IMR-90 (cell line): ENCODE data around the gene ACTA2. TPM values are rescaled to one million over a fixed set of nuclear protein-coding genes. Genes with fewer than 3 reads are reported as not detected.

Experiments
- ATAC-seq: fragments of 200-7000 bp; cut with Tn5 transposase; 2 replicates; pipeline ENCODE4 v1.9.1; 2020; ENCODE audit warnings: low read depth, mild to moderate bottlenecking, moderate library complexity
- BruUV-seq: library from RNA; stranded (reverse); fragments of 400-500 nt; replicated peaks from 2 replicates; lab custom pipeline; 2021; lab: Mats Ljungman, UMichigan
- CTCF ChIA-PET: fragments of 300-600 bp; formaldehyde crosslinking; extraction: SDS; loops from one replicate; lab custom pipeline; 2021; ENCODE audit warnings: antibody characterized with exemption; lab: Yijun Ruan, JAX
- POLR2A ChIA-PET: fragments of 300-600 bp; sonication (Branson Sonifier 250); formaldehyde crosslinking; loops from one replicate; lab custom pipeline; 2022; ENCODE audit warnings: antibody characterized with exemption; ENCODE audit not compliant: unreplicated experiment; lab: Charles Lee
- DNase-seq: peaks from one replicate; pipeline ENCODE4 v3.0.0; 2013
- H2AFZ ChIP-seq: replicated peaks from 2 replicates; pipeline ENCODE3; 2013; ENCODE audit warnings: low read length, mild to moderate bottlenecking; ENCODE audit not compliant: poor library complexity
- H2AK5ac ChIP-seq: 2 replicates; pipeline ENCODE4 v1.6.1; 2013; ENCODE audit warnings: low read depth, low read length, inconsistent platforms
- H2AK9ac ChIP-seq: replicated peaks from 2 replicates; pipeline ENCODE3; 2013; ENCODE audit warnings: mild to moderate bottlenecking, low read depth, low read length, moderate library complexity; ENCODE audit not compliant: poor library complexity
- H2BK120ac ChIP-seq: 2 replicates; pipeline ENCODE4 v1.6.1; 2013; ENCODE audit warnings: low read depth, low read length, inconsistent platforms
- H2BK15ac ChIP-seq: 3 replicates; pipeline ENCODE4 v1.6.1; 2013; ENCODE audit warnings: low read depth, low read length, inconsistent platforms
- H2BK20ac ChIP-seq: 2 replicates; pipeline ENCODE4 v1.6.1; 2013; ENCODE audit warnings: low read depth, mild to moderate bottlenecking, inconsistent platforms, low read length, moderate library complexity
- H2BK5ac ChIP-seq: 2 replicates; pipeline ENCODE4 v1.6.1; 2013; ENCODE audit warnings: mild to moderate bottlenecking, low read depth, low read length, inconsistent platforms; ENCODE audit not compliant: poor library complexity, severe bottlenecking
- H3K14ac ChIP-seq: replicated peaks from 2 replicates; pipeline ENCODE4 v1.6.1; 2013; ENCODE audit warnings: low read depth, low read length, inconsistent platforms
- H3K18ac ChIP-seq: 2 replicates; pipeline ENCODE4 v1.6.1; 2013; ENCODE audit warnings: low read depth, low read length, control low read depth
- H3K23ac ChIP-seq: 2 replicates; pipeline ENCODE4 v1.6.1; 2013; ENCODE audit warnings: low read depth, low read length, inconsistent platforms
- H3K27ac ChIP-seq: 2 replicates; pipeline ENCODE4 v1.5.1; 2013; ENCODE audit warnings: mild to moderate bottlenecking, control low read depth, low read length; ENCODE audit not compliant: insufficient read depth
- H3K27me3 ChIP-seq: 2 replicates; pipeline ENCODE4 v1.6.1; 2013; ENCODE audit warnings: low read length; ENCODE audit not compliant: control insufficient read depth, insufficient read depth
- H3K36me3 ChIP-seq: 2 replicates; pipeline ENCODE4 v1.6.1; 2013; ENCODE audit warnings: low read length, mixed read lengths; ENCODE audit not compliant: control insufficient read depth, insufficient read depth
- H3K4ac ChIP-seq: 2 replicates; pipeline ENCODE4 v1.6.1; 2013; ENCODE audit warnings: low read depth, low read length, inconsistent platforms
- H3K4me1 ChIP-seq: 2 replicates; pipeline ENCODE4 v1.6.1; 2013; ENCODE audit warnings: low read length, mixed read lengths; ENCODE audit not compliant: control insufficient read depth, insufficient read depth
- H3K4me2 ChIP-seq: 2 replicates; pipeline ENCODE4 v1.6.1; 2013; ENCODE audit warnings: low read depth, mild to moderate bottlenecking, control low read depth, low read length, moderate library complexity
- H3K4me3 ChIP-seq: 2 replicates; pipeline ENCODE4 v1.5.1; 2013; ENCODE audit warnings: low read depth, mild to moderate bottlenecking, control low read depth, low read length, moderate library complexity; ENCODE audit not compliant: insufficient read depth
- H3K56ac ChIP-seq: 2 replicates; pipeline ENCODE4 v1.6.1; 2013; ENCODE audit warnings: low read length, inconsistent platforms; ENCODE audit not compliant: insufficient read depth; ENCODE audit errors: extremely low read depth
- H3K79me1 ChIP-seq, 2 experiments: 2 replicates each; pipeline ENCODE4 v1.6.1; 2013; ENCODE audit warnings: low read length in 2 of 2, inconsistent platforms in 1 of 2, low read depth in 1 of 2
- H3K9ac ChIP-seq: 2 replicates; pipeline ENCODE4 v1.6.1; 2013; ENCODE audit warnings: low read depth, low read length, control low read depth
- H3K9me1 ChIP-seq: 2 replicates; pipeline ENCODE4 v1.6.1; 2013; ENCODE audit warnings: low read length, inconsistent platforms; ENCODE audit not compliant: insufficient read depth
- H3K9me3 ChIP-seq: 2 replicates; pipeline ENCODE4 v1.6.1; 2013; ENCODE audit warnings: low read length; ENCODE audit not compliant: control insufficient read depth, insufficient read depth
- H4K20me1 ChIP-seq: 2 replicates; pipeline ENCODE4 v1.6.1; 2013; ENCODE audit warnings: low read length, inconsistent platforms; ENCODE audit not compliant: insufficient read depth
- H4K5ac ChIP-seq: 2 replicates; pipeline ENCODE4 v1.6.1; 2013; ENCODE audit warnings: mild to moderate bottlenecking, low read depth, low read length, control low read depth
- H4K8ac ChIP-seq, 2 experiments: 2 replicates each; pipeline ENCODE4 v1.6.1; 2013; ENCODE audit warnings: low read depth in 2 of 2, low read length in 2 of 2, control low read depth in 1 of 2, inconsistent platforms in 1 of 2
- H4K91ac ChIP-seq: 2 replicates; pipeline ENCODE4 v1.6.1; 2013; ENCODE audit warnings: low read depth, low read length, inconsistent platforms; ENCODE audit not compliant: insufficient read depth
- CEBPB ChIP-seq: IDR thresholded peaks from 2 replicates; pipeline ENCODE4 v1.6.1; 2012; ENCODE audit warnings: low read depth, low read length, improper control_type of control experiment
- RFX5 ChIP-seq: IDR thresholded peaks from 2 replicates; pipeline ENCODE4 v1.8.0; 2012; ENCODE audit warnings: low read depth, mild to moderate bottlenecking, low read length, moderate library complexity
- WGBS, 2 experiments: methylation state at CpG; one replicate each; pipeline versions ENCODE4 v1.1.5 to v1.1.7; 2013; ENCODE audit warnings: missing lambda C conversion rate in 2 of 2; ENCODE audit not compliant: insufficient read length in 1 of 2; ENCODE audit errors: extremely low coverage in 2 of 2; 5-methylcytosine and 5-hydroxymethylcytosine counted together
- dilution Hi-C: fragments of 300-500 bp; cut with HindIII; formaldehyde crosslinking; loops from one replicate; pipeline ENCODE4 v1.14.3; 2018; ENCODE audit warnings: low sequenced_read_pairs; ENCODE audit not compliant: unreplicated experiment
- in situ Hi-C: fragments of 300-500 bp; cut with MboI; formaldehyde crosslinking; loops from 3 replicates; pipeline ENCODE4 v1.14.3; 2019; ENCODE audit warnings: low sequenced_read_pairs, inconsistent platforms, mixed read lengths
- intact Hi-C: fragments of 100-400 bp; cut with micrococcal nuclease; formaldehyde crosslinking; loops from 2 replicates; pipeline ENCODE4 v1.10.0; 2022
- polyA plus RNA-seq, 3 experiments: library from polyadenylated mRNA; depleted of rRNA; stranded (reverse); fragments of >200 nt; gene quantifications; 2 replicates each; pipeline ENCODE4 v1.2.3, GENCODE V29; 2012; ENCODE audit warnings: low replicate concordance in 1 of 3
- total RNA-seq: library from RNA; depleted of rRNA; stranded (reverse); fragments of >200 nt; gene quantifications from 2 replicates; pipeline ENCODE4 v1.2.3, GENCODE V29; 2012

ACTA2 gene
- total and polyA plus RNA-seq, 2 of the 4 experiments (the other 2 are of a cell fraction), result 978 to 1,235 TPM

GRCh38 chr10:88913127-88913526 lies 39.4 kb downstream of the ACTA2 start:
- dilution Hi-C loops (no loop called here), in situ Hi-C loops (no loop called here), intact Hi-C loops (no loop called here)
- Histone ChIP-seq H3K56ac (no peak overlapping the region), H3K36me3 (peaks cover 23% of the 10 kb centered on the region), H2BK20ac (peak overlapping the region; percentile 9; the same call in 1 of the 2 replicates), H3K79me1 (peaks cover 18 to 59% of the 10 kb centered on the region in 2 experiments; a peak in 3 of 4 replicates), H2AFZ (no peak overlapping the region), H3K4ac (peak overlapping the region; percentile 18; the same call in 1 of the 2 replicates), H3K27ac (peak overlapping the region; percentile 49; the same call in 1 of the 2 replicates), H3K4me2 (peak overlapping the region; percentile 33), H3K9me1 (peaks cover 19% of the 10 kb centered on the region), H3K9ac (peak overlapping the region; percentile 12; the same call in 1 of the 2 replicates), H3K18ac (peak overlapping the region; percentile 22; the same call in 1 of the 2 replicates), H4K91ac (peak overlapping the region; percentile 58), H2BK120ac (peak overlapping the region; percentile 46), H2BK15ac (peak overlapping the region; percentile 30; the same call in 2 of the 3 replicates), H4K5ac (peak overlapping the region; percentile 25; the same call in 1 of the 2 replicates), H3K27me3 (no peaks in the 10 kb centered on the region), H3K23ac (peak overlapping the region; percentile 67), H3K4me1 (peaks cover 14% of the 10 kb centered on the region), H2AK5ac (peak overlapping the region; percentile 10; the same call in 1 of the 2 replicates), H3K14ac (peak overlapping the region; percentile 34; the same call in 1 of the 2 replicates), H3K4me3 (no peak overlapping the region), H4K8ac (peak overlapping the region in 1 of 2 experiments; percentile 80; a peak in 2 of 4 replicates), H2AK9ac (no peak overlapping the region), H2BK5ac (peak overlapping the region; percentile 3), H3K9me3 (no peaks in the 10 kb centered on the region), H4K20me1 (no peaks in the 10 kb centered on the region)
- no TSS peak for BruUV-seq
- DNase-seq (peak; percentile 37), ATAC-seq (0 out of 2 replicates have a peak, but pooled peaks have one; percentile 19)
- 83% methylated on average over 1 of the region's 9 CpGs; no CpG with 5 or more reads in 1 of the 2 experiments for WGBS, 2 experiments
- POLR2A ChIA-PET, result no interaction called here
- TF ChIP-seq CEBPB (peak; percentile 46), RFX5 (no peak)
- CTCF ChIA-PET, result no interaction called here
